IMR-90 (cell line): Measurements from ENCODE around the gene SNAP25. TPM values are rescaled to one million over a fixed set of nuclear protein-coding genes. Genes with fewer than 3 reads are reported as not detected.

Experiments used
- ATAC-seq: fragments of 200-7000 bp; cut with Tn5 transposase; 2 replicates; pipeline ENCODE4 v1.9.1; 2020; ENCODE audit warnings: low read depth, mild to moderate bottlenecking, moderate library complexity
- BruUV-seq: library from RNA; stranded (reverse); fragments of 400-500 nt; replicated peaks from 2 replicates; lab custom pipeline; 2021; lab: Mats Ljungman, UMichigan
- CTCF ChIA-PET: fragments of 300-600 bp; formaldehyde crosslinking; extraction: SDS; loops from one replicate; lab custom pipeline; 2021; ENCODE audit warnings: antibody characterized with exemption; lab: Yijun Ruan, JAX
- POLR2A ChIA-PET: fragments of 300-600 bp; sonication (Branson Sonifier 250); formaldehyde crosslinking; loops from one replicate; lab custom pipeline; 2022; ENCODE audit warnings: antibody characterized with exemption; ENCODE audit not compliant: unreplicated experiment; lab: Charles Lee
- DNase-seq: peaks from one replicate; pipeline ENCODE4 v3.0.0; 2013
- H2AFZ ChIP-seq: replicated peaks from 2 replicates; pipeline ENCODE3; 2013; ENCODE audit warnings: low read length, mild to moderate bottlenecking; ENCODE audit not compliant: poor library complexity
- H2AK5ac ChIP-seq: 2 replicates; pipeline ENCODE4 v1.6.1; 2013; ENCODE audit warnings: low read depth, low read length, inconsistent platforms
- H2AK9ac ChIP-seq: replicated peaks from 2 replicates; pipeline ENCODE3; 2013; ENCODE audit warnings: mild to moderate bottlenecking, low read depth, low read length, moderate library complexity; ENCODE audit not compliant: poor library complexity
- H2BK120ac ChIP-seq: 2 replicates; pipeline ENCODE4 v1.6.1; 2013; ENCODE audit warnings: low read depth, low read length, inconsistent platforms
- H2BK15ac ChIP-seq: 3 replicates; pipeline ENCODE4 v1.6.1; 2013; ENCODE audit warnings: low read depth, low read length, inconsistent platforms
- H2BK20ac ChIP-seq: 2 replicates; pipeline ENCODE4 v1.6.1; 2013; ENCODE audit warnings: low read depth, mild to moderate bottlenecking, inconsistent platforms, low read length, moderate library complexity
- H2BK5ac ChIP-seq: 2 replicates; pipeline ENCODE4 v1.6.1; 2013; ENCODE audit warnings: mild to moderate bottlenecking, low read depth, low read length, inconsistent platforms; ENCODE audit not compliant: poor library complexity, severe bottlenecking
- H3K14ac ChIP-seq: replicated peaks from 2 replicates; pipeline ENCODE4 v1.6.1; 2013; ENCODE audit warnings: low read depth, low read length, inconsistent platforms
- H3K18ac ChIP-seq: 2 replicates; pipeline ENCODE4 v1.6.1; 2013; ENCODE audit warnings: low read depth, low read length, control low read depth
- H3K23ac ChIP-seq: 2 replicates; pipeline ENCODE4 v1.6.1; 2013; ENCODE audit warnings: low read depth, low read length, inconsistent platforms
- H3K27ac ChIP-seq: 2 replicates; pipeline ENCODE4 v1.5.1; 2013; ENCODE audit warnings: mild to moderate bottlenecking, control low read depth, low read length; ENCODE audit not compliant: insufficient read depth
- H3K27me3 ChIP-seq: 2 replicates; pipeline ENCODE4 v1.6.1; 2013; ENCODE audit warnings: low read length; ENCODE audit not compliant: control insufficient read depth, insufficient read depth
- H3K36me3 ChIP-seq: 2 replicates; pipeline ENCODE4 v1.6.1; 2013; ENCODE audit warnings: low read length, mixed read lengths; ENCODE audit not compliant: control insufficient read depth, insufficient read depth
- H3K4ac ChIP-seq: 2 replicates; pipeline ENCODE4 v1.6.1; 2013; ENCODE audit warnings: low read depth, low read length, inconsistent platforms
- H3K4me1 ChIP-seq: 2 replicates; pipeline ENCODE4 v1.6.1; 2013; ENCODE audit warnings: low read length, mixed read lengths; ENCODE audit not compliant: control insufficient read depth, insufficient read depth
- H3K4me2 ChIP-seq: 2 replicates; pipeline ENCODE4 v1.6.1; 2013; ENCODE audit warnings: low read depth, mild to moderate bottlenecking, control low read depth, low read length, moderate library complexity
- H3K4me3 ChIP-seq: 2 replicates; pipeline ENCODE4 v1.5.1; 2013; ENCODE audit warnings: low read depth, mild to moderate bottlenecking, control low read depth, low read length, moderate library complexity; ENCODE audit not compliant: insufficient read depth
- H3K56ac ChIP-seq: 2 replicates; pipeline ENCODE4 v1.6.1; 2013; ENCODE audit warnings: low read length, inconsistent platforms; ENCODE audit not compliant: insufficient read depth; ENCODE audit errors: extremely low read depth
- H3K79me1 ChIP-seq, 2 experiments: 2 replicates each; pipeline ENCODE4 v1.6.1; 2013; ENCODE audit warnings: low read length in 2 of 2, inconsistent platforms in 1 of 2, low read depth in 1 of 2
- H3K9ac ChIP-seq: 2 replicates; pipeline ENCODE4 v1.6.1; 2013; ENCODE audit warnings: low read depth, low read length, control low read depth
- H3K9me1 ChIP-seq: 2 replicates; pipeline ENCODE4 v1.6.1; 2013; ENCODE audit warnings: low read length, inconsistent platforms; ENCODE audit not compliant: insufficient read depth
- H3K9me3 ChIP-seq: 2 replicates; pipeline ENCODE4 v1.6.1; 2013; ENCODE audit warnings: low read length; ENCODE audit not compliant: control insufficient read depth, insufficient read depth
- H4K20me1 ChIP-seq: 2 replicates; pipeline ENCODE4 v1.6.1; 2013; ENCODE audit warnings: low read length, inconsistent platforms; ENCODE audit not compliant: insufficient read depth
- H4K5ac ChIP-seq: 2 replicates; pipeline ENCODE4 v1.6.1; 2013; ENCODE audit warnings: mild to moderate bottlenecking, low read depth, low read length, control low read depth
- H4K8ac ChIP-seq, 2 experiments: 2 replicates each; pipeline ENCODE4 v1.6.1; 2013; ENCODE audit warnings: low read depth in 2 of 2, low read length in 2 of 2, control low read depth in 1 of 2, inconsistent platforms in 1 of 2
- H4K91ac ChIP-seq: 2 replicates; pipeline ENCODE4 v1.6.1; 2013; ENCODE audit warnings: low read depth, low read length, inconsistent platforms; ENCODE audit not compliant: insufficient read depth
- BHLHE40 ChIP-seq: fragments of 150-350 bp; IDR thresholded peaks from 2 replicates; pipeline ENCODE4 v1.6.1; 2016; ENCODE audit warnings: mild to moderate bottlenecking, low read depth, low read length
- POLR2A ChIP-seq: IDR thresholded peaks from 2 replicates; pipeline ENCODE4 v1.6.1; 2012; ENCODE audit warnings: mild to moderate bottlenecking, low read depth, low read length
- RAD21 ChIP-seq: IDR thresholded peaks from 2 replicates; pipeline ENCODE4 v1.6.1; 2012; ENCODE audit warnings: low read length, improper control_type of control experiment
- RCOR1 ChIP-seq: IDR thresholded peaks from 2 replicates; pipeline ENCODE4 v1.6.1; 2012; ENCODE audit warnings: mild to moderate bottlenecking, low read length, improper control_type of control experiment; ENCODE audit not compliant: insufficient replicate concordance
- WGBS, 2 experiments: methylation state at CpG; one replicate each; pipeline versions ENCODE4 v1.1.5 to v1.1.7; 2013; ENCODE audit warnings: missing lambda C conversion rate in 2 of 2; ENCODE audit not compliant: insufficient read length in 1 of 2; ENCODE audit errors: extremely low coverage in 2 of 2; 5-methylcytosine and 5-hydroxymethylcytosine counted together
- dilution Hi-C: fragments of 300-500 bp; cut with HindIII; formaldehyde crosslinking; loops from one replicate; pipeline ENCODE4 v1.14.3; 2018; ENCODE audit warnings: low sequenced_read_pairs; ENCODE audit not compliant: unreplicated experiment
- in situ Hi-C: fragments of 300-500 bp; cut with MboI; formaldehyde crosslinking; loops from 3 replicates; pipeline ENCODE4 v1.14.3; 2019; ENCODE audit warnings: low sequenced_read_pairs, inconsistent platforms, mixed read lengths
- intact Hi-C: fragments of 100-400 bp; cut with micrococcal nuclease; formaldehyde crosslinking; loops from 2 replicates; pipeline ENCODE4 v1.10.0; 2022
- polyA plus RNA-seq, 3 experiments: library from polyadenylated mRNA; depleted of rRNA; stranded (reverse); fragments of >200 nt; gene quantifications; 2 replicates each; pipeline ENCODE4 v1.2.3, GENCODE V29; 2012; ENCODE audit warnings: low replicate concordance in 1 of 3
- total RNA-seq: library from RNA; depleted of rRNA; stranded (reverse); fragments of >200 nt; gene quantifications from 2 replicates; pipeline ENCODE4 v1.2.3, GENCODE V29; 2012
- TF ChIP-seq, protein P1 (sequence below): fragments of 150-350 bp; IDR thresholded peaks from 2 replicates; pipeline ENCODE4 v1.6.1; 2016; ENCODE audit warnings: low read depth, mild to moderate bottlenecking, low read length, moderate library complexity, borderline replicate concordance
- TF ChIP-seq, protein P2 (sequence below): conservative IDR thresholded peaks from 2 replicates; pipeline ENCODE4 v1.5.1; 2012; ENCODE audit warnings: mild to moderate bottlenecking, low read depth, low read length, improper control_type of control experiment
- TF ChIP-seq, protein P3 (sequence below): fragments of 150-350 bp; IDR thresholded peaks from 2 replicates; pipeline ENCODE4 v1.6.1; 2017; ENCODE audit warnings: mild to moderate bottlenecking, antibody characterized with exemption, low read length, low read depth

SNAP25 gene
- total and polyA plus RNA-seq, 2 of the 4 experiments (the other 2 are of a cell fraction): 1.1 to 2.8 TPM

DNA sequence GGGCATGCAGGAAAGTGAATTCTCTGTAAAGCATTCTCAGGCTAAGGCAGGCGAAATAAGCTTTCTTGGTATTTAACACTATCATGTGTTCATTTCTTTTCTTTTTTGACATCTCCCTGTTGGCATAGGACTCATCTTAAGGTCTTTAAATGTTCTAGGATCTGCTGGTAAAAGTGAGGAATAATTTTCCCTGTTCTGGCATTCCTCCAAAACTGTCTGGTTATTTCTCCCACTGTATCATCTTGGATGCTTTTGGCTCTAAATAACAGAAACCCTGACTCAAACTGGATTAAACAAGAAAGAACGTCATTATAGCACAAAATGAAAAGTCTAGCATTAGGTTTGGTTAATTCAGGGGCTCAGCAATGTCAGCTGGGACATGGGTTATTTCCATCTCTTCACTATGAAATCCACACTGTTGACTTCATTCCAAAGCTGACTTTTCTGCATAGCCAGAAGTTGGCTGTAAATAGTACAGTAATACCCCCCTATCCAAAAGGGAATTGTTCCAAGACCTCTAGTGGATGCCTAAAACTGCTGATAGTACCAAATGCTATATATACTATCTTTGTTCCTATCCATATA, 37.9 kb upstream of the SNAP25 start:
- H3K27me3 ChIP-seq: no peaks in the 10 kb centered on the region
- no CpG with 5 or more reads among the region's 2 CpGs for WGBS, 2 experiments
- CTCF ChIA-PET: no interaction called here

More for the DNA sequence above, 37.9 kb upstream of the SNAP25 start:
- no peak overlapping the region for H2BK5ac ChIP-seq
- H2BK20ac ChIP-seq: no peak overlapping the region
- H3K18ac ChIP-seq: no peak overlapping the region; the same call in 1 of the 2 replicates
- peaks cover 3% of the 10 kb centered on the region; the same call in 1 of the 2 replicates for H4K20me1 ChIP-seq
- no peak overlapping the region for H3K27ac ChIP-seq
- H4K5ac ChIP-seq: no peak overlapping the region
- H3K36me3 ChIP-seq: no peaks in the 10 kb centered on the region
- H3K9me3 ChIP-seq: peaks cover 3% of the 10 kb centered on the region
- no peak overlapping the region for H3K14ac ChIP-seq
- H4K91ac ChIP-seq: no peak overlapping the region
- H3K4me3 ChIP-seq: no peak overlapping the region
- intact Hi-C loops: no loop called here
- BruUV-seq: no TSS peak
- H3K56ac ChIP-seq: no peak overlapping the region
- DNase-seq (peak; percentile 9), ATAC-seq (no peak)
- TF ChIP-seq, protein P1, sequence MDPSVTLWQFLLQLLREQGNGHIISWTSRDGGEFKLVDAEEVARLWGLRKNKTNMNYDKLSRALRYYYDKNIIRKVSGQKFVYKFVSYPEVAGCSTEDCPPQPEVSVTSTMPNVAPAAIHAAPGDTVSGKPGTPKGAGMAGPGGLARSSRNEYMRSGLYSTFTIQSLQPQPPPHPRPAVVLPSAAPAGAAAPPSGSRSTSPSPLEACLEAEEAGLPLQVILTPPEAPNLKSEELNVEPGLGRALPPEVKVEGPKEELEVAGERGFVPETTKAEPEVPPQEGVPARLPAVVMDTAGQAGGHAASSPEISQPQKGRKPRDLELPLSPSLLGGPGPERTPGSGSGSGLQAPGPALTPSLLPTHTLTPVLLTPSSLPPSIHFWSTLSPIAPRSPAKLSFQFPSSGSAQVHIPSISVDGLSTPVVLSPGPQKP: no peak
- TF ChIP-seq POLR2A (no peak), BHLHE40 (no peak), RCOR1 (no peak), RAD21 (no peak)
- TF ChIP-seq, protein P2, sequence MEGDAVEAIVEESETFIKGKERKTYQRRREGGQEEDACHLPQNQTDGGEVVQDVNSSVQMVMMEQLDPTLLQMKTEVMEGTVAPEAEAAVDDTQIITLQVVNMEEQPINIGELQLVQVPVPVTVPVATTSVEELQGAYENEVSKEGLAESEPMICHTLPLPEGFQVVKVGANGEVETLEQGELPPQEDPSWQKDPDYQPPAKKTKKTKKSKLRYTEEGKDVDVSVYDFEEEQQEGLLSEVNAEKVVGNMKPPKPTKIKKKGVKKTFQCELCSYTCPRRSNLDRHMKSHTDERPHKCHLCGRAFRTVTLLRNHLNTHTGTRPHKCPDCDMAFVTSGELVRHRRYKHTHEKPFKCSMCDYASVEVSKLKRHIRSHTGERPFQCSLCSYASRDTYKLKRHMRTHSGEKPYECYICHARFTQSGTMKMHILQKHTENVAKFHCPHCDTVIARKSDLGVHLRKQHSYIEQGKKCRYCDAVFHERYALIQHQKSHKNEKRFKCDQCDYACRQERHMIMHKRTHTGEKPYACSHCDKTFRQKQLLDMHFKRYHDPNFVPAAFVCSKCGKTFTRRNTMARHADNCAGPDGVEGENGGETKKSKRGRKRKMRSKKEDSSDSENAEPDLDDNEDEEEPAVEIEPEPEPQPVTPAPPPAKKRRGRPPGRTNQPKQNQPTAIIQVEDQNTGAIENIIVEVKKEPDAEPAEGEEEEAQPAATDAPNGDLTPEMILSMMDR: no peak
- TF ChIP-seq, protein P3, sequence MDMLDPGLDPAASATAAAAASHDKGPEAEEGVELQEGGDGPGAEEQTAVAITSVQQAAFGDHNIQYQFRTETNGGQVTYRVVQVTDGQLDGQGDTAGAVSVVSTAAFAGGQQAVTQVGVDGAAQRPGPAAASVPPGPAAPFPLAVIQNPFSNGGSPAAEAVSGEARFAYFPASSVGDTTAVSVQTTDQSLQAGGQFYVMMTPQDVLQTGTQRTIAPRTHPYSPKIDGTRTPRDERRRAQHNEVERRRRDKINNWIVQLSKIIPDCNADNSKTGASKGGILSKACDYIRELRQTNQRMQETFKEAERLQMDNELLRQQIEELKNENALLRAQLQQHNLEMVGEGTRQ: no peak
- no peak overlapping the region for H2AK9ac ChIP-seq
- no peak overlapping the region for H3K23ac ChIP-seq
- POLR2A ChIA-PET: interaction anchor here (0.5 kb wide), 1 partner anchor 9 kb away, joined by 3 read pairs; no protein-coding TSS in a partner anchor
- no peak overlapping the region for H2BK120ac ChIP-seq
- H4K8ac ChIP-seq: no peak overlapping the region
- in situ Hi-C loops: no loop called here
- H2AK5ac ChIP-seq: no peak overlapping the region
- no peak overlapping the region for H3K4me2 ChIP-seq
- no peak overlapping the region for H2AFZ ChIP-seq
- dilution Hi-C loops: no loop called here
- no peak overlapping the region for H3K4ac ChIP-seq
- H3K9me1 ChIP-seq: peaks cover 5% of the 10 kb centered on the region; the same call in 1 of the 2 replicates
- H2BK15ac ChIP-seq: no peak overlapping the region
- no peaks in the 10 kb centered on the region for H3K79me1 ChIP-seq
- peaks cover 3% of the 10 kb centered on the region for H3K4me1 ChIP-seq
- H3K9ac ChIP-seq: no peak overlapping the region
